GM19438 (cell line): ENCODE data around the gene BLOC1S6.
A peak's percentile ranks its signal among the peaks of the same experiment; 100 is the strongest.

ENCODE experiments used
- ATAC-seq: cut with Tn5 transposase; IDR thresholded peaks from one replicate; pipeline ENCODE4 v1.9.1; 2021; ENCODE audit warnings: low read depth; ENCODE audit not compliant: unreplicated experiment

The BLOC1S6 gene

DNA sequence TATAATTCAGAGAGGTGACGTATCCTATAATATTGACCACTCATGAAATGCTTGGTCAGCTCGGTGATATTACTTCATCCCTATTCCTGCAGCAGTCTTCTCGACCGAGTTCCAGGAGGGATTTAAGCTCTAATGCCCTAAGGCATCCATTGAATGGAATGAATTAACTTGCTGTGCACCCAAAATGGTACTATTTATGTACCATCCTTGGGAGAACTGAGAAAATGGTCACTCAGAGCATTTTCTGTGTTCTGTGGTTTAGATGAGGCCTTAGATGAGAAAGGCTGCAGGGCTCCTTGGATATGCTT, 638 bp downstream of the BLOC1S6 start:
- no peak for ATAC-seq

- no peak for ATAC-seq
These were observed 1.2 kb downstream of the BLOC1S6 start for GRCh38 chr15:45588219-45588875.

GRCh38 chr15:45589256-45589655, 2.1 kb downstream of the BLOC1S6 start:
- no peak for ATAC-seq

- ATAC-seq: no peak
These were observed 7.1 kb downstream of the BLOC1S6 start for GRCh38 chr15:45594319-45594718.

DNA sequence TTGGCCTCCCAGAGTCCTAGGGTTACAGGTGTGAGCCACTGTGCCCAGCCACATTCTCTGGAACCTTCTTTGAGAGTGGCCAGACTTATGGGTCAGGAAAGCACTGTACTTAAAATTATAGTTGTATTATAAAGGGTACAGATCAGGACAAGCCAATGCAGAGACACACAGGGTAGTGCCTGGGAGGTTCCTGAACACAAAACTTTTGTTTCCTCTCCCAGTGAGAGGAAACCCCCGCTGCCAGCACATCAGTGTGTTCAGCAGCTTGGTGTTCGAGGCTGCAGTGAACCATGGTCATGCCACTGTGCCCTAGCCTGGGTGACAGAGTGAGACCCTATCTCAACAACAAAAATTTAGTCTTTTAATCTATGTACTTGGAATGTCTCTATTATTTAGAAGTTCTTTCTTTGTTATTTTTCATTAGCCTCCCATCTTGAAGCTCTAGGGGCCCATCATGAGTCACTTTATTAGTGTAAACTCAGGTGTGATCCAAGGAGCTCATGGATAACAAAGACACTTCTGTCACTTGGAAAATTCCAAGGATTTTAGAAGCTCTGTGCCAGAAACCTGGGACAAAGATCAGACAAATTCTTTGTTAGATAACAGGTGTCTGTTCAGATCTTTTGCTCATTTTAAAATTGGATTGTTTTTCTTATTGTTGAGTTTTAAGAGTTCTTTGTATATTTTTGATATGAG, 7.8 kb downstream of the BLOC1S6 start:
- ATAC-seq: no peak

DNA sequence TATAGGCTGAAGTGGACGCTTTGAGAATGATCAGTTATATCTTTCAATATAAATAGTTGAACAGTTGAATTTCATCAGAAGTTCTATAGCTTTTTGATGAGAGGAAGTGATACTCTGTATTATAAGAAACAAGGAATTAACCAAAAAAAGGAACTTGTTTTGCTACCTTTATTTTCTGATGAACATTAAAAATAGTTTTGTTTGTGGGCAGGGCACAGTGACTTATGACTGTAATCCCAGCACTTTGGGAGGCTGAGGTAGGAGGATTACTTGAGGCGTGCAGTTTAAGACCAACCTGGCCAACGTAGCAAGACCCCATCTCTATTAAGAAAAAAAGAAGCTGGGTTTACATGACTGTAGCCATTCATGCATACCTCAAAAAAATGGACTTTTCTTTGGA, 16.7 kb downstream of the BLOC1S6 start:
- no peak for ATAC-seq

DNA sequence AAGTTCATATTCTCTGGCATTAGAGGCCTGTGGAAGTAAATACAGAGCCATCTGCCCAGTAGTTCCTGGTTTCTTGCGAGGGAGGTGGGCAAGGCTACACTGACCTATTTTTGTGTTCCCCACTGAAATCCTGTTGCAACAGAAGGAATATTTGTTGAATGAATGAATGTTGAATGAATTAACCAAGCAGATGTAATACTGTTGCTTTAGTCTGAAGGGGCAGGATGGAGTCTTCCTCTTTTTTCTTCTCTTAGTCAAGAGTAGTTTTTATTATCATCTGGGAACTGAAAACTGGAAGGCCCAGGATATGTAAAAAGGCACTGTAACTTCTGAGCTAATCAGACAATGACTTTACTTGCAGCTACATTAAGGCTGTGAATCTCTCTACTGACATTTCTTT, 17.1 kb downstream of the BLOC1S6 start:
- ATAC-seq: no peak

DNA sequence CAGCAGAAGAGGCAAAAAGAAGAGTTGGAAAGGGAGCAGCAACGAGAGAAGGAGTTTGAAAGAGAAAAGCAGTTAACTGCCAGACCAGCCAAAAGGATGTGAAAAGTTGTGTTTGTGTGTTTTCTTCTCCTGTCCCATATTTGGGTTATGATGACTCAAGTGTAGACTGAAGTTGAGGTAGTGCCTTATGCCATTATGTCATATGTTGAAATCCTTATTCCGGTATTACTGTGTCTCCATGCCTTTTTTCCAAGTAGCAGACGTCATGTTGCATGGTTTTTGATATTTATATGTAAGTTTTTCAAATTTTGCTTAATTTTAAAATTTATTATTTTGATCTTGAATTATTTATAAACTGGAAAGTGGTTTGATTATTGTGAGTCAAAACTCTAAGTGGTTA, 19.2 kb downstream of the BLOC1S6 start:
- ATAC-seq: no peak

GRCh38 chr15:45606841-45607240, 19.7 kb downstream of the BLOC1S6 start:
- no peak for ATAC-seq

GRCh38 chr15:45611305-45611704, 24.1 kb downstream of the BLOC1S6 start:
- ATAC-seq: no peak

DNA sequence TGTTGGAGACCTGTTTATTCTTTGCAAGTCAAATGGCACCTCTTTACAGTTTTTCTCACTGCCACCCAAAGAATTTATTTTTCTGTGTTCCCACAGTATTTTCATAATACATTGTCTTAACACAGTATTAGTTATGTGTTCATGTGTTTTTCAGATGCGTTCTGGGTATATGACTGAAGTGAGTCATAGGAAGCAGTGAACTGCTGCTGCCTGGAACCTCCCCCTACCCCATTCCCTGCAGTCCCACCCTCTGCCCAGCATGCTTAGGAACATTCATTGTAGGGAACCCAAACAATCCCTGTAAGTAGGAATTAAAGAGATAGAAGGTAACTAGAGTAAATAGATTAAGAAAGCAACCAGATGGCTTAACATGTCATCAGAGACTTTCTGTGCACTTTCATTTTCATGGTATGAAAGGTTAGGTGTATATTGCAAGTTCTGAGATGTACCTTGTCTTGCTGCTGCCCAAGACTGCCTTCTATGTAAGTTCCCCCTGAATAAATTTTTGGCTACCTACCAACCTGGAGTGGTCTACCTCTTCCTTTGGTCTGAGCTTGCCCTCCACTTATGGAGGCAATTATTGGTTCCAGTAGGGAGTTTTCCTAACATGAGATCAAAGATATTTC, 25.7 kb downstream of the BLOC1S6 start:
- no peak for ATAC-seq

GRCh38 chr15:45616901-45617323, 29.7 kb downstream of the BLOC1S6 start:
- ATAC-seq: no peak

DNA sequence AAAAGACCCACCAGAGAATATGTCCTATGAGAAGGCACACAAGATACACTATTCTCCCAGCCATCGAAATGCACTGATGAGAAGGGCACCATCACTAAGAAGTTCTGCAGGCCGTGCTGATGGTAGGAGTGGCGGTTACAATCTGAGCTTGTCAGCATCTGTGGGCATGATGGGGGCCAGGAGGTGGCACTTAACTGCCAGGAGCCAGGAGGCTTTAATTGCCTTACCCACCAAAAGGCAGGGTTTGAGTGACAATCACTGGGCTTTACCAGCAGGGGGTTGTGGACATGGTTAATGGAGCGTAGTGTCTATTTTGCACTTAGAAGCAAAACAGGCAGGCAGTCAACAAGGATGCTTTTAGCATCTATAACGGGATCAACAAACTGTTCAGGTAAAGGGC, 31.6 kb downstream of the BLOC1S6 start:
- ATAC-seq: no peak

DNA sequence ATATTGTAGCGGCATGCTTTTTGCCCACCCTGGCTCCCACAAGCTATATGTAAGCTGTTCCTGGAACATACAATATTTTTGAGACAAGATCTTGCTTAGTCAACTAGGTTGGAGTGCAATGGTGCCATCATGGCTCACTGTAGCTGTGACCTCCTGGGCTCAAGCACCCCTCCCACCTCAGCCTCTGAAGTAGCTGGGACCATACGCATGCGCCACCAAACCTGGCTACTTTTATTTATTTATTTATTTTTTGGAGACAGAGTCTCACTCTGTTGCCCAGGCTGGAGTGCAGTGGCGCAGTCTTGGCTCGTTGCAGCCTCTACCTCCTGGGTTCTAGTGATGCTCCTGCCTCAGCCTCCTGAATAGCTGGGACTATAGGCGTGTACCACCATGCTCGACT, 41.0 kb downstream of the BLOC1S6 start:
- ATAC-seq: no peak

- no peak for ATAC-seq
These were observed 43.9 kb downstream of the BLOC1S6 start for GRCh38 chr15:45630917-45631691.

DNA sequence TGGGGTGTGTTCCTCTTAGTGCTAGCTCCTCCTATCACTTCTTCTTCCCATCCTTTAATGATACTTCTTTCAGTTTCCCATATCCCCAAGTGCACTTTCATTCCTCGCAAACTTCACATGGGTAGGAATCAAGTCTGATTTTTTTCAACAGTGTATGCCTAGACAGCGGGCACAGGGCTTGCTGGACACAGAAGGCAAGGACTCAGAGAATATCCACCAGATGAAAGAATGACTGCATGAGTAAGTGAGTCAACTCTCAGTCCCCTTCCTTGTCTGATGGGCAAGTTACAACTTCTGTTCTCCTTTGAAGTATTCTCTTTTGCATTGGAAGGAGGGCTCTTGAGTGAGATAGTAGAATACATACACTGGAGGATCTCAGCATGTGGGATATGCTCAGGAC, 44.6 kb downstream of the BLOC1S6 start:
- no peak for ATAC-seq

- ATAC-seq: peak; percentile 69
These were observed 47.4 kb downstream of the BLOC1S6 start, which contains the start of gene SQOR for GRCh38 chr15:45634432-45635190. Gene SQOR, plus strand, starts transcription at chr15:45635029. Its CDS starts 23,895 bp downstream, at chr15:45658924.

DNA sequence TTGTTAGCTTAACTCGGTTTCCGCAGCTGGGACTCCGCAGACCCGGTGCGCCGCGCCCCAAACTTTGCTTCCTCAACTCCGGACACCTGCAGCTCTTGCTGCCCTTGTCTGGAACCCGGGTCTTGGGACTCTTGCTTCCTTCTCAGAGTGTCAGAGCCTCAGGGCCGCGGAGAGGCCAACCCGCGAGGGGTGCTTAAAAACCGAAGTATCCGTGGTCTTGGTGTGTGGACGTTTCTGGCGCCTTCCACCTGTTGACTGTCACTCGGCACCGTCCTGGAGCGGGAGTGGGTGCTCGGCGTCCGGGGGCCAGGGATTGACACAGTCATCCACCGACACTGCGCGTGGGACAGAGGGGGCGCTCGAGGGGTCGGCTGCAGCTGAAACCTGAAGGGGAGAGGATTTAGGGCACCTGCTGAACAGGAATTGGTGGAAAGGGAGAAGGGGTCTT, 48.0 kb downstream of the BLOC1S6 start:
- ATAC-seq: peak; percentile 49

GRCh38 chr15:45635763-45636292, 48.6 kb downstream of the BLOC1S6 start:
- no peak for ATAC-seq

- no peak for ATAC-seq
These were observed 50.0 kb downstream of the BLOC1S6 start for GRCh38 chr15:45637141-45637540.
